Right kidney (tissue), 1 donor: ENCODE results near the gene ATP8B3.

Experiments
- DNase-seq: peaks from one replicate; pipeline ENCODE4 v3.0.0-alpha.2; 2016

ATP8B3 gene

GRCh38 chr19:1836458-1837221, 24.6 kb upstream of the ATP8B3 start:
- no peak for DNase-seq

- peak; percentile 49 for DNase-seq
These were observed 21.5 kb upstream of the ATP8B3 start for GRCh38 chr19:1833540-1833939.

- no peak for DNase-seq
These were observed 20.1 kb upstream of the ATP8B3 start for GRCh38 chr19:1832046-1832663.

- no peak for DNase-seq
These were observed 18.9 kb upstream of the ATP8B3 start for GRCh38 chr19:1830978-1831377.

- no peak for DNase-seq
These were observed 18.5 kb upstream of the ATP8B3 start for GRCh38 chr19:1830568-1830967.

GRCh38 chr19:1829958-1830357, 17.9 kb upstream of the ATP8B3 start:
- DNase-seq = no peak

GRCh38 chr19:1828279-1829238, 16.5 kb upstream of the ATP8B3 start:
- no peak for DNase-seq

GRCh38 chr19:1827566-1828278, 15.6 kb upstream of the ATP8B3 start:
- DNase-seq = peak; percentile 56

GRCh38 chr19:1826557-1827521, 14.8 kb upstream of the ATP8B3 start:
- peak; percentile 90 for DNase-seq

GRCh38 chr19:1825909-1826556, 14.0 kb upstream of the ATP8B3 start:
- DNase-seq = peak; percentile 77

- no peak for DNase-seq
These were observed 12.2 kb upstream of the ATP8B3 start for GRCh38 chr19:1824252-1824622.

GRCh38 chr19:1823539-1824251, 11.6 kb upstream of the ATP8B3 start:
- DNase-seq = no peak

- no peak for DNase-seq
These were observed 10.9 kb upstream of the ATP8B3 start for GRCh38 chr19:1823020-1823419.

GRCh38 chr19:1822210-1822609, 10.1 kb upstream of the ATP8B3 start:
- DNase-seq = no peak

- DNase-seq = no peak
These were observed 7.5 kb upstream of the ATP8B3 start for GRCh38 chr19:1819341-1820255.

- DNase-seq = no peak
These were observed 6.6 kb upstream of the ATP8B3 start for GRCh38 chr19:1818549-1819195.

- no peak for DNase-seq
These were observed 5.6 kb upstream of the ATP8B3 start for GRCh38 chr19:1817553-1818179.
